DOHH2 (cell line): Measurements from ENCODE around the gene PKDCC.
"Not testable (repeated sequence)": the region's sequence is repeated elsewhere in the genome, so short reads cannot be mapped to it uniquely, and the experiment has no call there.

Experiments
- H3F3A ChIP-seq: fragments of 200-600 bp; sonication (generic), shearing (Covaris generic); 2 replicates; pipeline ENCODE4 v1.6.0; 2016; ENCODE audit warnings: antibody characterized with exemption, mild to moderate bottlenecking; ENCODE audit not compliant: control insufficient read depth, insufficient read depth
- H3K27ac ChIP-seq: fragments of 200-600 bp; sonication (generic); 2 replicates; pipeline ENCODE4 v1.5.1; 2014; ENCODE audit warnings: low read depth, mild to moderate bottlenecking, low read length, moderate library complexity
- H3K27me3 ChIP-seq: fragments of 200-600 bp; sonication (generic); 2 replicates; pipeline ENCODE4 v1.6.1; 2014; ENCODE audit warnings: mild to moderate bottlenecking, low read length, mixed read lengths; ENCODE audit not compliant: control insufficient read depth
- H3K36me3 ChIP-seq: fragments of 200-600 bp; sonication (generic); 2 replicates; pipeline ENCODE4 v1.6.1; 2014; ENCODE audit warnings: mild to moderate bottlenecking, low read length, moderate library complexity, mixed read lengths; ENCODE audit not compliant: control insufficient read depth
- H3K4me1 ChIP-seq: fragments of 200-600 bp; sonication (generic); 2 replicates; pipeline ENCODE4 v1.6.1; 2014; ENCODE audit warnings: mild to moderate bottlenecking, low read length, mixed read lengths; ENCODE audit not compliant: control insufficient read depth
- H3K4me2 ChIP-seq: fragments of 200-600 bp; sonication (generic); 2 replicates; pipeline ENCODE4 v1.6.0; 2014; ENCODE audit warnings: mild to moderate bottlenecking, low read length, moderate library complexity
- H3K4me3 ChIP-seq: fragments of 200-600 bp; sonication (generic); 2 replicates; pipeline ENCODE4 v1.5.1; 2014; ENCODE audit warnings: mild to moderate bottlenecking, low read length, mixed read lengths
- H3K79me2 ChIP-seq: fragments of 200-600 bp; sonication (generic); 2 replicates; pipeline ENCODE4 v1.6.1; 2014; ENCODE audit warnings: mild to moderate bottlenecking, low read length, mixed read lengths; ENCODE audit not compliant: control insufficient read depth
- H3K9me2 ChIP-seq: fragments of 200-600 bp; sonication (generic); replicated peaks from 2 replicates; pipeline ENCODE4 v1.6.1; 2014; ENCODE audit warnings: mild to moderate bottlenecking, low read length, mixed read lengths; ENCODE audit not compliant: control insufficient read depth
- H3K9me3 ChIP-seq: fragments of 200-600 bp; sonication (generic); 2 replicates; pipeline ENCODE4 v1.6.1; 2014; ENCODE audit warnings: antibody characterized with exemption, low read length, mixed read lengths; ENCODE audit not compliant: control insufficient read depth, insufficient read depth
- H4K20me1 ChIP-seq: fragments of 200-600 bp; sonication (generic); 2 replicates; pipeline ENCODE4 v1.6.0; 2014; ENCODE audit warnings: low read depth, mild to moderate bottlenecking, antibody characterized with exemption, low read length, moderate library complexity; ENCODE audit not compliant: control insufficient read depth, insufficient read depth
- CTCF ChIP-seq: fragments of 200-600 bp; sonication (generic); IDR thresholded peaks from one replicate; pipeline ENCODE4 v1.5.1; 2014; ENCODE audit warnings: antibody characterized with exemption, mild to moderate bottlenecking, low read depth, low read length; ENCODE audit not compliant: poor library complexity, severe bottlenecking
- EZH2phosphoT487 ChIP-seq: fragments of 200-600 bp; sonication (generic); IDR thresholded peaks from 2 replicates; pipeline ENCODE4 v1.6.1; 2017; ENCODE audit warnings: borderline replicate concordance, mild to moderate bottlenecking, antibody characterized with exemption, low read length, moderate library complexity, mixed read lengths

Gene PKDCC

GRCh38 chr2:42064417-42064942, 16.7 kb downstream of the PKDCC start:
- H3K4me2 ChIP-seq: no peak overlapping the region
- H3K36me3 ChIP-seq: no peaks in the 10 kb centered on the region
- TF ChIP-seq EZH2phosphoT487: no peak

DNA sequence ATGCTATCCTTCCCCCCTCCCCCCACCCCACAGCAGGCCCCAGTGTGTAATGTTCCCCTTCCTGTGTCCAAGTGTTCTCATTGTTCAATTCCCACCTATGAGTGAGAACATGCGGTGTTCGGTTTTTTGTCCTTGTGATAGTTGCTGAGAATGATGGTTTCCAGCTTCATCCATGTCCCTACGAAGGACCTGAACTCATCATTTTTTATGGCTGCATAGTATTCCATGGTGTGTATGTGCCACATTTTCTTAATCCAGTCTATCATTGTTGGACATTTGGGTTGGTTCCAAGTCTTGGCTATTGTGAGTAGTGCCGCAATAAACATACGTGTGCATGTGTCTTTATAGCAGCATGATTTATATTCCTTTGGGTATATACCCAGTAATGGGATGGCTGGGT, 17.9 kb downstream of the PKDCC start:
- H3K9me2 ChIP-seq, H3K4me1 ChIP-seq, H3K4me3 ChIP-seq, H3K27me3 ChIP-seq, H3K79me2 ChIP-seq, H3F3A ChIP-seq, H3K9me3 ChIP-seq, H3K36me3 ChIP-seq, H4K20me1 ChIP-seq, H3K27ac ChIP-seq, H3K4me2 ChIP-seq: not testable (repeated sequence)

More at GRCh38 chr2:42064417-42064942, 16.7 kb downstream of the PKDCC start:
- Histone ChIP-seq H3K79me2 (no peaks in the 10 kb centered on the region), H3K4me3 (no peak overlapping the region), H3F3A (no peaks in the 10 kb centered on the region), H3K27ac (no peak overlapping the region), H3K9me3 (no peaks in the 10 kb centered on the region), H3K4me1 (no peaks in the 10 kb centered on the region), H3K27me3 (peaks cover 4% of the 10 kb centered on the region; the same call in 1 of the 2 replicates), H3K9me2 (no peaks in the 10 kb centered on the region), H4K20me1 (no peaks in the 10 kb centered on the region)

DNA sequence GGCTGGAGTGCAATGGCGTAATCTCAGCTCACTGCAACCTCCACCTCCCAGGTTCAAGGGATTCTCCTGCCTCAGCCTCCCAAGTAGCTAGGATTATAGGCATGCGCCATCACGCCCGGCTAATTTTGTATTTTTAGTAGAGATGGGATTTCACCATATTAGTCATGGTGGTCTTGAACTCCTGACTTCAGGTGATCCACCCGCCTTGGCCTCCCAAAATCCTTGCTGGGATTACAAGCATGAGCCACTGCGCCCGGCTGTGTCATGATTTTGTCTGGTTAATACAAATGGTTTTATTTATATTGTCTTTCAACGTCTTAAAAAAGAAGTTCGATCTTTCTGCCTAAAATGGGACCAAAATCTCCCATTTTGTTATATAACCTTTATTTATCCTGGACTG, 19.2 kb downstream of the PKDCC start:
- not testable (repeated sequence) for H3K27ac ChIP-seq, H3K27me3 ChIP-seq, H3K9me3 ChIP-seq, H4K20me1 ChIP-seq, H3K36me3 ChIP-seq, H3F3A ChIP-seq, H3K9me2 ChIP-seq, H3K4me3 ChIP-seq, H3K4me1 ChIP-seq, H3K79me2 ChIP-seq, H3K4me2 ChIP-seq

- H3F3A ChIP-seq: no peaks in the 10 kb centered on the region
- TF ChIP-seq CTCF: no peak
- no peak for TF ChIP-seq EZH2phosphoT487
- H3K9me2 ChIP-seq: no peaks in the 10 kb centered on the region
- H3K4me1 ChIP-seq: no peaks in the 10 kb centered on the region
- no peaks in the 10 kb centered on the region for H3K9me3 ChIP-seq
- H3K79me2 ChIP-seq: no peaks in the 10 kb centered on the region
- no peaks in the 10 kb centered on the region for H3K36me3 ChIP-seq
- no peak overlapping the region for H3K4me3 ChIP-seq
- H3K27me3 ChIP-seq: no peaks in the 10 kb centered on the region
- H4K20me1 ChIP-seq: no peaks in the 10 kb centered on the region
- H3K4me2 ChIP-seq: no peak overlapping the region
- no peak overlapping the region for H3K27ac ChIP-seq
Observed at GRCh38 chr2:42067521-42067920, 19.7 kb downstream of the PKDCC start.

DNA sequence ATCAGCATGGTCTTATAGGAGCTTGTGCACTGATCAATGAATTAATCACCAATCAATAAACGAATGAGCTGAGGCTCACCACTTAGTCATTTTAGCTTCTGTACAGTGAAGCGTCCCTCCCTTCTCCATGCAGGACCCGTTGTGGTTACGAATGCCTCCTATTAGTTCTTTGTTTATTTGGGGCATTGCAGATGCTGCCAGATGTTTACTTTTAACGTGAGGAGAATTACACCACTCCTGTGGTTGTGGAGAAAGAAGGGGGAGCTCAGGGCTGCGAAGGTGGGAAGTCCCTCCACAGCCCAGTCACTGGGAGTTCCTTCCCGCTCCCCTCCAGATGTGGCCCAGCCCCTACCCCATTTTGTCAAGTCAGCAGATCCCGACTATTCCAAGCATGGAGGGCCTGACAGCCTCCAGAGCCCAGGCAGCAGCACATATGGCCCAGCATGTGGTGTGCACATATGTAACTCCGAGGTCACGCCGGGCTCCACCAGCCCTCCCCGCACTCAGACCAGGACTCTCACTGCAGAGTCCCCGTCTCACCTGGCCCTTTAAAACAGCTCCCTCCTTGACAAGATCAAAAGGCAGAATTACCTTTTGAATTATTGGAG, 20.9 kb downstream of the PKDCC start:
- no peaks in the 10 kb centered on the region for H3K36me3 ChIP-seq
- H3K9me2 ChIP-seq: no peaks in the 10 kb centered on the region
- H3K4me2 ChIP-seq: no peak overlapping the region
- no peaks in the 10 kb centered on the region for H3K4me1 ChIP-seq
- no peaks in the 10 kb centered on the region for H3K9me3 ChIP-seq
- H4K20me1 ChIP-seq: no peaks in the 10 kb centered on the region
- H3F3A ChIP-seq: no peaks in the 10 kb centered on the region
- H3K4me3 ChIP-seq: no peak overlapping the region
- no peaks in the 10 kb centered on the region for H3K27me3 ChIP-seq
- no peak overlapping the region for H3K27ac ChIP-seq
- no peaks in the 10 kb centered on the region for H3K79me2 ChIP-seq
- no peak for TF ChIP-seq CTCF
- no peak for TF ChIP-seq EZH2phosphoT487
